ENCODE results near the gene DCDC2C. TPM values are rescaled to one million over a fixed set of nuclear protein-coding genes. Genes with fewer than 3 reads are reported as not detected.

DCDC2C gene
- total and polyA plus RNA-seq, 2 experiments from 2014 or later = not detected

- no peak for TF ChIP-seq EZH2phosphoT487 (IDR thresholded peaks at IDR 0.05; ENCODE audit: low read depth, severe bottlenecking, unreplicated experiment)
- TF ChIP-seq CTCF (IDR thresholded peaks at IDR 0.05; ENCODE audit: poor library complexity) = no peak
- TF ChIP-seq EZH2 (IDR thresholded peaks at IDR 0.05; ENCODE audit: borderline replicate concordance) = no peak
- Histone ChIP-seq H3K9me3 (ENCODE audit: low read depth) (no peaks in the 10 kb centered on the region), H3K4me1 (ENCODE audit: insufficient read depth) (no peaks in the 10 kb centered on the region), H3K27ac (no peak overlapping the region), H3K79me2 (no peaks in the 10 kb centered on the region), H3K36me3 (replicated peaks; ENCODE audit: insufficient read depth, low read depth) (no peaks in the 10 kb centered on the region), H3K27me3 (no peaks in the 10 kb centered on the region), H2AFZ (no peak overlapping the region), H3K4me3 (no peak overlapping the region), H3K9me2 (replicated peaks; ENCODE audit: insufficient read depth) (no peaks in the 10 kb centered on the region), H4K20me1 (ENCODE audit: insufficient read depth, poor library complexity, severe bottlenecking) (no peaks in the 10 kb centered on the region), H3K4me2 (no peak overlapping the region)
- 89% methylated on average over 11 of the region's 11 CpGs for WGBS (ENCODE audit: low lambda C conversion rate, missing lambda C conversion rate)
- DNase-seq (ENCODE audit: low spot score) = no peak
These were observed 32.4 kb upstream of the DCDC2C start for GRCh38 chr2:3670941-3671340.

- Histone ChIP-seq H3K9me3 (ENCODE audit: low read depth) (no peaks in the 10 kb centered on the region), H3K36me3 (replicated peaks; ENCODE audit: insufficient read depth, low read depth) (no peaks in the 10 kb centered on the region), H3K9me2 (replicated peaks; ENCODE audit: insufficient read depth) (no peaks in the 10 kb centered on the region), H3K27me3 (no peaks in the 10 kb centered on the region), H3K4me1 (ENCODE audit: insufficient read depth) (no peaks in the 10 kb centered on the region), H3K4me2 (no peak overlapping the region), H2AFZ (no peak overlapping the region), H3K4me3 (no peak overlapping the region), H3K79me2 (no peaks in the 10 kb centered on the region), H4K20me1 (ENCODE audit: insufficient read depth, poor library complexity, severe bottlenecking) (no peaks in the 10 kb centered on the region), H3K27ac (no peak overlapping the region)
- 88% methylated on average over 7 of the region's 9 CpGs for whole genome bisulfite sequencing (ENCODE audit: low lambda C conversion rate, missing lambda C conversion rate)
- DNase-seq (ENCODE audit: low spot score) = no peak
- TF ChIP-seq EZH2 (IDR thresholded peaks at IDR 0.05; ENCODE audit: borderline replicate concordance) = no peak
- TF ChIP-seq CTCF (IDR thresholded peaks at IDR 0.05; ENCODE audit: poor library complexity) = no peak
- no peak for TF ChIP-seq EZH2phosphoT487 (IDR thresholded peaks at IDR 0.05; ENCODE audit: low read depth, severe bottlenecking, unreplicated experiment)
These were observed 30.3 kb upstream of the DCDC2C start for GRCh38 chr2:3672861-3673678.

DNA sequence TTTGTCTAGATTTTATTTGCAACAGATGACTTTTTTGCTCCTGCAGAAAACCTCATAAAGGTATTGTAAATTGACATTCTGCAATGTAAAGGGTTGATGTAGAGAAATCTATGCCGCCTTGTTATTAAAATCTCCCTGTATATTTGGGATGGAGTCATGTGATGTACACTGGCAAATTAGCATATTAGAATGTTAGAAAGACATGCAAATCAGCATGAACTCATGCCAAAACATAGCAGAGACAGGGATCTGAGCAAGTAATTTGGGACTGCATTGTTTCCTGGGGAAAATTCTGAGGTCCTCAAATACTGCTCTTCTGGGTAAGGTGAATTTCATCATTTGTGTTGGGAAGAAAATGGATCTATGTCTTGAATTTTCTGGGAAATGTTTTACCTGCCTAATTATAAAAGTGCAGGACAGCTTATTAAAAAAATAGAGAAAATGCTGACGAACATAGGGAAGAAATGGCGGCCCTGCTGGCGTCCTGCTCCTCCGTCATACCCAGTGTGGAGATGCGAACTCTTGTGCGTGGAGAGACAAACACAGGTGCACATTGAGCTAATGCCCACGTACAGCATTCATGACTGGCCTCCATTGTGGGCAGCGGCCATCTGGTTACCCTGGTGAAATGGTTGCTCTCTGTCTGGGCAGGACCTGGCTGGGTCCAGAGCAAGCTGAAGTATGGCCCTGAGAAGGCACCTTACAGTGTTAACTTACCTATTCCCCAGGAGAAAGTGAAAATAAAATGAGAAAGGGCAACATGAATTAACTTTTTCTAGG lies 29.1 kb upstream of the DCDC2C start:
- Histone ChIP-seq H3K36me3 (replicated peaks; ENCODE audit: insufficient read depth, low read depth) (no peaks in the 10 kb centered on the region), H3K4me2 (no peak overlapping the region), H3K27me3 (no peaks in the 10 kb centered on the region), H3K4me1 (ENCODE audit: insufficient read depth) (no peaks in the 10 kb centered on the region), H3K4me3 (no peak overlapping the region), H3K9me2 (replicated peaks; ENCODE audit: insufficient read depth) (no peaks in the 10 kb centered on the region), H3K27ac (no peak overlapping the region), H4K20me1 (ENCODE audit: insufficient read depth, poor library complexity, severe bottlenecking) (no peaks in the 10 kb centered on the region), H2AFZ (no peak overlapping the region), H3K79me2 (no peaks in the 10 kb centered on the region), H3K9me3 (ENCODE audit: low read depth) (no peaks in the 10 kb centered on the region)
- no peak for TF ChIP-seq EZH2 (IDR thresholded peaks at IDR 0.05; ENCODE audit: borderline replicate concordance)
- no peak for TF ChIP-seq EZH2phosphoT487 (IDR thresholded peaks at IDR 0.05; ENCODE audit: low read depth, severe bottlenecking, unreplicated experiment)
- TF ChIP-seq CTCF (IDR thresholded peaks at IDR 0.05; ENCODE audit: poor library complexity) = no peak
- WGBS (ENCODE audit: low lambda C conversion rate, missing lambda C conversion rate) = 88% methylated on average over 9 of the region's 9 CpGs
- no peak for DNase-seq (ENCODE audit: low spot score)
